ENCODE results near the gene SCO1. TPM values are rescaled to one million over a fixed set of nuclear protein-coding genes. Genes with fewer than 3 reads are reported as not detected.

The SCO1 gene
- polyA plus RNA-seq (ENCODE audit: low read depth in 6 of 6): 10 to 100 TPM in 5 of 6 donors, 1 to 10 TPM in 1; 9.7 to 16.5 (median 13.9) TPM

GRCh38 chr17:10697092-10698081, at the start of gene SCO1, which contains the start of gene ADPRM:
SCO1 (minus strand) TSS chr17:10697533; CDS start chr17:10697507, 26 bp downstream.
ADPRM (plus strand) TSS chr17:10697594; CDS start chr17:10704927, 7,333 bp downstream.
- Mint-ChIP-seq H3K9me3 (no peaks in the 10 kb centered on the region), H3K36me3 (peaks cover 0 to 11% of the 10 kb centered on the region in 2 donors), H3K4me1 (peaks cover 35 to 53% (median 38%) of the 10 kb centered on the region in 3 donors), H3K27ac (peak within 1 kb of the TSS; percentile 95 to 99 (median 96)), H3K27me3 (no peaks in the 10 kb centered on the region), H3K4me3 (peak within 1 kb of the TSS; percentile 94 to 100 (median 96))
- DNase-seq (peak; percentile 90), ATAC-seq (ENCODE audit: low read depth in 2 of 2) (peak; percentile 91)

- no peaks in the 10 kb centered on the region for H3K36me3 Mint-ChIP-seq
- H3K4me3 Mint-ChIP-seq: no peak overlapping the region
- no peak for DNase-seq
- no peaks in the 10 kb centered on the region for H3K4me1 Mint-ChIP-seq
- no peak overlapping the region for H3K27ac Mint-ChIP-seq
- H3K27me3 Mint-ChIP-seq: peaks cover 3 to 15% (median 5%) of the 10 kb centered on the region in 3 donors
- ATAC-seq (ENCODE audit: low read depth in 2 of 2): no peak
- no peaks in the 10 kb centered on the region for H3K9me3 Mint-ChIP-seq
These were observed 47.9 kb upstream of the SCO1 start for GRCh38 chr17:10745231-10745630.

GRCh38 chr17:10744501-10745000, 47.2 kb upstream of the SCO1 start:
- ATAC-seq (ENCODE audit: low read depth in 2 of 2): no peak
- no peak overlapping the region for H3K4me3 Mint-ChIP-seq
- no peaks in the 10 kb centered on the region for H3K36me3 Mint-ChIP-seq
- H3K27ac Mint-ChIP-seq: peak overlapping the region in 3 of 6 donors; percentile 19 to 74 (median 22)
- no peaks in the 10 kb centered on the region for H3K9me3 Mint-ChIP-seq
- peaks cover 3 to 17% (median 5%) of the 10 kb centered on the region in 3 donors for H3K27me3 Mint-ChIP-seq
- DNase-seq: no peak
- no peaks in the 10 kb centered on the region for H3K4me1 Mint-ChIP-seq

GRCh38 chr17:10743316-10744009, 46.1 kb upstream of the SCO1 start:
- H3K9me3 Mint-ChIP-seq: no peaks in the 10 kb centered on the region
- no peaks in the 10 kb centered on the region for H3K36me3 Mint-ChIP-seq
- ATAC-seq (ENCODE audit: low read depth in 2 of 2) (no peak), DNase-seq (no peak)
- H3K4me3 Mint-ChIP-seq: no peak overlapping the region
- H3K27ac Mint-ChIP-seq: peak overlapping the region in 1 of 6 donors; percentile 59
- H3K4me1 Mint-ChIP-seq: no peaks in the 10 kb centered on the region
- H3K27me3 Mint-ChIP-seq: peaks cover 3 to 22% (median 5%) of the 10 kb centered on the region in 3 donors

GRCh38 chr17:10742431-10742830, 45.1 kb upstream of the SCO1 start:
- H3K9me3 Mint-ChIP-seq: no peaks in the 10 kb centered on the region
- H3K27ac Mint-ChIP-seq: peak overlapping the region in 1 of 6 donors; percentile 44
- no peak overlapping the region for H3K4me3 Mint-ChIP-seq
- H3K27me3 Mint-ChIP-seq: peaks cover 3 to 22% (median 5%) of the 10 kb centered on the region in 3 donors
- ATAC-seq (ENCODE audit: low read depth in 2 of 2) (no peak), DNase-seq (no peak)
- no peaks in the 10 kb centered on the region for H3K4me1 Mint-ChIP-seq
- no peaks in the 10 kb centered on the region for H3K36me3 Mint-ChIP-seq

GRCh38 chr17:10741416-10742135, 44.2 kb upstream of the SCO1 start:
- Mint-ChIP-seq H3K4me3 (peak overlapping the region in 1 of 8 donors; percentile 41), H3K36me3 (no peaks in the 10 kb centered on the region), H3K27me3 (peaks cover 0 to 22% (median 5%) of the 10 kb centered on the region in 3 donors), H3K9me3 (no peaks in the 10 kb centered on the region), H3K4me1 (peaks cover 3 to 7% (median 4%) of the 10 kb centered on the region in 3 donors), H3K27ac (no peak overlapping the region)
- ATAC-seq (ENCODE audit: low read depth in 2 of 2): no peak
- no peak for DNase-seq

GRCh38 chr17:10739386-10739785, 42.1 kb upstream of the SCO1 start:
- Mint-ChIP-seq H3K9me3 (no peaks in the 10 kb centered on the region), H3K4me1 (peaks cover 3 to 7% (median 7%) of the 10 kb centered on the region in 3 donors), H3K27ac (peak overlapping the region in 3 of 6 donors; percentile 40 to 85 (median 70)), H3K36me3 (no peaks in the 10 kb centered on the region), H3K27me3 (peaks cover 0 to 16% (median under 1%) of the 10 kb centered on the region in 3 donors), H3K4me3 (peak overlapping the region in 1 of 8 donors; percentile 22)
- no peak for DNase-seq
- no peak for ATAC-seq (ENCODE audit: low read depth in 2 of 2)

GRCh38 chr17:10738521-10739258, 41.4 kb upstream of the SCO1 start:
- Mint-ChIP-seq H3K4me1 (peaks cover 3 to 8% (median 7%) of the 10 kb centered on the region in 3 donors), H3K27ac (no peak overlapping the region), H3K4me3 (no peak overlapping the region), H3K36me3 (no peaks in the 10 kb centered on the region), H3K9me3 (no peaks in the 10 kb centered on the region), H3K27me3 (peaks cover 0 to 12% (median 0%) of the 10 kb centered on the region in 3 donors)
- DNase-seq: no peak
- ATAC-seq (ENCODE audit: low read depth in 2 of 2): no peak

GRCh38 chr17:10737736-10738135, 40.4 kb upstream of the SCO1 start:
- ATAC-seq (ENCODE audit: low read depth in 2 of 2): no peak
- Mint-ChIP-seq H3K9me3 (no peaks in the 10 kb centered on the region), H3K27me3 (peaks cover 0 to 12% (median 0%) of the 10 kb centered on the region in 3 donors), H3K27ac (peak overlapping the region in 1 of 6 donors; percentile 1), H3K4me3 (no peak overlapping the region), H3K36me3 (no peaks in the 10 kb centered on the region), H3K4me1 (peaks cover 7 to 12% (median 8%) of the 10 kb centered on the region in 3 donors)
- DNase-seq: no peak

GRCh38 chr17:10737168-10737622, 39.9 kb upstream of the SCO1 start:
- Mint-ChIP-seq H3K27ac (peak overlapping the region in 2 of 6 donors; percentile 2 to 5), H3K4me3 (no peak overlapping the region), H3K27me3 (peaks cover 0 to 12% (median 0%) of the 10 kb centered on the region in 3 donors), H3K4me1 (peaks cover 7 to 15% (median 8%) of the 10 kb centered on the region in 3 donors), H3K9me3 (no peaks in the 10 kb centered on the region), H3K36me3 (no peaks in the 10 kb centered on the region)
- DNase-seq (no peak), ATAC-seq (ENCODE audit: low read depth in 2 of 2) (no peak)

- no peak overlapping the region for H3K4me3 Mint-ChIP-seq
- no peaks in the 10 kb centered on the region for H3K9me3 Mint-ChIP-seq
- peaks cover 11 to 17% (median 12%) of the 10 kb centered on the region in 3 donors for H3K4me1 Mint-ChIP-seq
- H3K36me3 Mint-ChIP-seq: no peaks in the 10 kb centered on the region
- DNase-seq (no peak), ATAC-seq (ENCODE audit: low read depth in 2 of 2) (no peak)
- peak overlapping the region in 1 of 6 donors; percentile 77 for H3K27ac Mint-ChIP-seq
- peaks cover 0 to 11% (median 0%) of the 10 kb centered on the region in 3 donors for H3K27me3 Mint-ChIP-seq
These were observed 38.5 kb upstream of the SCO1 start for GRCh38 chr17:10735821-10736220.

GRCh38 chr17:10735251-10735650, 37.9 kb upstream of the SCO1 start:
- peaks cover 13 to 23% (median 16%) of the 10 kb centered on the region in 3 donors for H3K4me1 Mint-ChIP-seq
- DNase-seq: no peak
- H3K27ac Mint-ChIP-seq: no peak overlapping the region
- peaks cover 0 to 7% (median 0%) of the 10 kb centered on the region in 3 donors for H3K27me3 Mint-ChIP-seq
- no peaks in the 10 kb centered on the region for H3K36me3 Mint-ChIP-seq
- H3K4me3 Mint-ChIP-seq: no peak overlapping the region
- ATAC-seq (ENCODE audit: low read depth in 2 of 2): no peak
- H3K9me3 Mint-ChIP-seq: no peaks in the 10 kb centered on the region

Data from naive B cell (primary cell).